Parathyroid adenoma (tissue), 2 donors: ENCODE measurements around the gene ARL17A.
"Not testable (repeated sequence)": the region's sequence is repeated elsewhere in the genome, so short reads cannot be mapped to it uniquely, and the experiment has no call there.

ENCODE experiments used
- H2AFZ ChIP-seq: fragments of 300-600 bp; sonication (generic); one replicate; pipeline ENCODE4 v1.7.0; 2017; ENCODE audit warnings: antibody characterized with exemption, mild to moderate bottlenecking
- H3K27ac ChIP-seq: fragments of 300-600 bp; sonication (generic); one replicate; pipeline ENCODE4 v1.7.0; 2017
- H3K27me3 ChIP-seq: fragments of 300-600 bp; sonication (generic); one replicate; pipeline ENCODE4 v1.7.0; 2017; ENCODE audit warnings: low read length; ENCODE audit not compliant: control insufficient read depth, insufficient read depth
- H3K36me3 ChIP-seq: fragments of 300-600 bp; sonication (generic); one replicate; pipeline ENCODE4 v1.7.0; 2017; ENCODE audit warnings: low read length; ENCODE audit not compliant: control insufficient read depth, insufficient read depth
- H3K4me1 ChIP-seq: fragments of 300-600 bp; sonication (generic); one replicate; pipeline ENCODE4 v1.7.0; 2017; ENCODE audit warnings: control low read depth
- H3K4me2 ChIP-seq: fragments of 300-600 bp; sonication (generic); one replicate; pipeline ENCODE4 v1.7.0; 2017; ENCODE audit warnings: low read length
- H3K4me3 ChIP-seq: fragments of 300-600 bp; sonication (generic); one replicate; pipeline ENCODE4 v1.7.0; 2017; ENCODE audit warnings: low read depth, low read length
- H3K79me2 ChIP-seq: fragments of 300-600 bp; sonication (generic); one replicate; pipeline ENCODE4 v1.7.0; 2017; ENCODE audit warnings: control low read depth
- H3K9ac ChIP-seq: fragments of 300-600 bp; sonication (generic); one replicate; pipeline ENCODE4 v1.7.0; 2017; ENCODE audit warnings: mild to moderate bottlenecking
- H3K9me3 ChIP-seq: fragments of 300-600 bp; sonication (generic); one replicate; pipeline ENCODE4 v1.7.0; 2017; ENCODE audit warnings: low read length; ENCODE audit not compliant: control insufficient read depth
- donor health status: primary hyperparathyroidism.

ARL17A gene

DNA sequence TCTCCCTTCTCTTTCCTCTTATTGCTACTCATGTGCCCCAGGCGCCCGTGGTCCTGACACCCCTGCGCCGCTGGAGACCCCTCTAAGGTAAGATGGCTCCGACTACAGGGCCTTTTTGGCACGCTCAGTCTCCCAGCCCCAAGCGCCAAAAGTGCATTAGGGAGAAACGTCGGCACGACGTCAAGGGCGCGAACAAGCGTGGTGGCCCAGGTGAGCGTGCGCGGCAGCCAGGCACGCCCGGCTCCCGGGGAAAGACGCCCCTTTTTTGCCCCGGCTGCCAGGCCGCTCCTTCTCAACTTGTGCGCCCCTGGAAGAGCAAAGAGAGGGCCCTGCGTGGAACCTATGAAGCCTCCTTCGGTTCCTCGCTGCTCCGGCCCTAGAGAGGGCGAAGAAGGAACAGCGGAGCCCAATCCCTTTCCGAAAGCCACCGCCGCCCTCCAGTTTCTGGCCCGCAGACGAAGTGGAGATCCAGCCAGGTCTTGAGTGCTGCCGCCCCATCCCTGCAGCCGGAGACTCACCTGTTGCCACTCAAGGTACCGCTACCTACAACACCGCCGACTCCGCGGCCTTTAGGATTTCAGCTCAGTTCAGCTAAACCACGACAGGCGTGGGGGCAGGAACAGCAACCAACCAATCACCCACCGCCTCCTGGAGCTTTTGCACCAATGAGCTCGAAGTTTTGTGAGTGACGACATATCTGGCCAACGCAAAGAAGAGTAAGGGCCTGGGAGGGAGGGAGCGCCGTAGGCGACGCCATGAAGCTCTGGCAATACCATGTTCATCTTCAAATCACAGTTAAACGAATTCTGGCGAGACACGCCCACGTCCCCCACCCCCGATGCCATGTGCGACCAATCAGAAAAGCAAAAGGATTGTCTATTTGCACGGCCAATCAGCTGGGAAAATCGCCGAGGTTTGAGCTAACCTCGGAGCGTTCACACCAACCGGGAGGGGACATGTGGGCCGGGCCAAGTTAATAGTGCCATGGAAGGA is at the start of gene ARL17A:
TSS of gene ARL17A (minus strand) at position 609 of the 993 bp plus-strand sequence. CDS start 3,369 bp downstream, outside the sequence.
- Histone ChIP-seq H3K4me2 (peak within 1 kb of the TSS; percentile 38), H3K27ac (peak within 1 kb of the TSS; percentile 75), H2AFZ (peak within 1 kb of the TSS; percentile 81), H3K4me3 (peak within 1 kb of the TSS; percentile 31)
- not testable (repeated sequence) for H3K4me1 ChIP-seq, H3K9me3 ChIP-seq, H3K9ac ChIP-seq, H3K27me3 ChIP-seq, H3K36me3 ChIP-seq, H3K79me2 ChIP-seq

DNA sequence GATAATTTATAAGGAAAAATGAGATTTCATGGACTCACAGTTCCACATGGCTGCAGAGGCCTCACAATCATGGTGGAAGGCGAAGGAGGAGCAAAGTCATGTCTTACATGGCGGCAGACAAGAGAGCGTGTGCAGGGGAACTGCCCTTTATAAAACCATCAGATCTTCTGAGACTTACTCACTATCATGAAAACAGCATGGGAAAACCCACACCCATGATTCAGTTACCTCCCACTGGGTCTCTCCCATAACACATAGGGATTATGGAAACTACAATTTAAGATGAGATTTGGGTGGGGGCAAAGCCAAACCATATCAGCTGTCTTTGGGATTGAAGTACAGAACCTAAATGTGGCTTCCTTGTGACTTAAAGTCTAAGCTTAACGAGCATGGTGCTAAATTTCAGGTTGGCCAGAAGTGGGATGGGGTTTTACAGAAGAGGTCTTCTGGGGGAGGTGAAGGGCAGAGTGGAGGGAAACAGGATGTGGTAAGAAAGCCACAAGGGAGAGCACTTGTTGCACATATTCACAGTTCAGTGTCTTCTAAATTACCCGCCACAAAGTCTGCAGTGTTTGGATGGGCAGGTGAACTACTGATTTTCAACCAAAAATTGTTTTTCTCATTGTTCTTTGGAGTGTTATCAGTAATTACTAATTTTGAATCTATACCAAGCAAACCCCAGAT is 49.4 kb upstream of the ARL17A start:
- not testable (repeated sequence) for H3K9me3 ChIP-seq, H2AFZ ChIP-seq, H3K79me2 ChIP-seq, H3K27ac ChIP-seq, H3K4me3 ChIP-seq, H3K27me3 ChIP-seq, H3K4me2 ChIP-seq, H3K9ac ChIP-seq, H3K36me3 ChIP-seq, H3K4me1 ChIP-seq

DNA sequence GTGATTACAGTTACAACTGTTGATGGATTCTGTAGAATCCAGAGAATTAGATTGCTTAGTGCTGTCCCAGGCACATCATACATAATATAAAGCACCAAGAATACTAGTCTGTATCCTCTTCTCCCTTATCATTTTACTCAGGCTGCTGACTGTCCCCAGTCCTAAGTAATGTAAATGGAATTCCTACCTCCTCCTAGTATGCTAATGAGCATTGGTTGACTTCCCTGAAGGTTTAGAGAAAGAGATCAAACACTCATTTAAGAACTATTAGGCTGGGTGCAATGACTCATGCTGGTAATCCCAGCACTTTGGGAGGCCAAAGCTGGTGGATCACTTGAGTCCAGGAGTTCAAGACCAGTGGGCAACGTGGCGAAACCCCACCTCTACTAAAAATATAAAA is 48.0 kb upstream of the ARL17A start:
- H2AFZ ChIP-seq, H3K4me3 ChIP-seq, H3K79me2 ChIP-seq, H3K9ac ChIP-seq, H3K36me3 ChIP-seq, H3K27ac ChIP-seq, H3K4me2 ChIP-seq, H3K27me3 ChIP-seq, H3K4me1 ChIP-seq, H3K9me3 ChIP-seq: not testable (repeated sequence)

DNA sequence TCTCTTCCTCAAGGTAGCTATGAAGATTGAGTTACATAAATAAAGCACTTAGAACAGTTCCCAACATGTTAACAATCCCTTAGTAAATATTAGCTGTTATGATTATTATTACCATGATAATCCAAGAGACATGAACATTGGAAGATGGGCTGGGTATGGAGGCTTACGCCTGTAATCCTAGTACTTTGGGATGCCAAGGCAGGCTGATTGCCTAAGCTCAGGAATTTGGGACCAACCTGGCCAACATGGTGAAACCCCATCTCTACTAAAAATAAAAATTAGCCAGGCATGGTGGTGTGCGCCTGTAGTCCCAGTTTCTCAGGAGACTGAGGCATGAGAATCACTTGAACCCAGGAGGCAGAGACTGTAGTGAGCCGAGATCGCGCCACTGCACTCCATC is 45.2 kb upstream of the ARL17A start:
- H3K9me3 ChIP-seq, H3K27ac ChIP-seq, H3K79me2 ChIP-seq, H3K4me3 ChIP-seq, H3K27me3 ChIP-seq, H3K36me3 ChIP-seq, H3K4me2 ChIP-seq, H2AFZ ChIP-seq, H3K9ac ChIP-seq, H3K4me1 ChIP-seq: not testable (repeated sequence)

DNA sequence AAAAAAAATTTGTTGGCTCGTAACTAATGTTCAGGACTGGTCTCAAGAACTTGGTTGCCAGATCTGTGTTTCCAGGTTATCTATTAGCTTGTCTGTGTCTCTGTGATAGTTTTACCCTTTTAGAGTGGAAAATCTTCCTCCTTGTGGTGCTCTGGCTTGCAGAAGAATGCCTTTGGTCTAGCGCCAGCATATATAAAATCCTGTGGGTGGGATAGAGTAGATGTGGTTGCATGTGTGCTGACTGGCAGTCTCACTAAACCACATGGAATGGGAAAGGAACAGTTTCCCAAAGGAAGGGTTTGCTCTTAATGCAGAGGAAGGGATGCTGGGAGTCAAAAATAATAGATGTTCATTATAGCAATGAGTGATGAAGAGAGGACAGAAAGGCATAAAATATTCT is 44.3 kb upstream of the ARL17A start:
- H3K27ac ChIP-seq, H3K9me3 ChIP-seq, H3K36me3 ChIP-seq, H2AFZ ChIP-seq, H3K79me2 ChIP-seq, H3K4me2 ChIP-seq, H3K9ac ChIP-seq, H3K4me3 ChIP-seq, H3K4me1 ChIP-seq, H3K27me3 ChIP-seq: not testable (repeated sequence)

DNA sequence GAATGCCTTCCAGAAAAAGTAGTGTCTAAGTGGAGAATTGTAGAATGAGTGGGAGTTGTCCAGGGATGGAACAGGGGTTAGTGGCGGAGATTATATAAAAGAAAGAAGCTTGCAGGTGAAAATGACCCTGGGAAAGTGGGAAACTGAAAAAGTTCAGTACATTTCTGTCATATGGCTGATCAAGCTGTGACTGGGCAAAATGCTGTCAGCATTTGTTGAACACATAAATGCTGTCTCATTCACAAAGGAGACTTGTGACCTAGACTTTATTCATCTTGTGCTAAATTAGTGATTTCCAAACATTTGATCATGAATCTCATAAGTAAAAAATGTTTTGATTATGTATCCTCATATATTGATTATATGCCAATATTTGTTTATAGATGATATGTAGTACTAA is 39.5 kb upstream of the ARL17A start:
- H3K4me3 ChIP-seq, H3K27ac ChIP-seq, H3K4me2 ChIP-seq, H3K9me3 ChIP-seq, H3K79me2 ChIP-seq, H3K9ac ChIP-seq, H3K36me3 ChIP-seq, H3K4me1 ChIP-seq, H3K27me3 ChIP-seq, H2AFZ ChIP-seq: not testable (repeated sequence)

DNA sequence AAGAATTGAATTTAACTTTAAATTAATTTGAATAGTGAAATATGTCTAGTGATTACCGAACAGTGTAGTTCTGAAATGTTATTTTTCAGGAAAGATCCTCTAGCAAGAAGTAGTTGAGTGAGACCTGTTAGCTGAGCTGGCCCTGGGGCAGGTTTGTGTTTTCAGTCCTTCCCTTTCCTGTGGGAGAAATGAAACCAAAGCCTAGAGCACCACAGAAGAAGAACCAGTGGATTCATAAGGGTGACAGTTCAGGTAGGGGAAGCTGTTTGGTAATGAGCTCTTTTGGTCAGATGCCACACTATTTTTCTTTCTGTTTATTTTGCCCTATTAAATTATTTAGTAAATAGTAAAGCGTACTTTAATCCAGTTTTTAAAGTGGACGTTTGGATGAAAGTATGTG is 37.6 kb upstream of the ARL17A start:
- H3K9me3 ChIP-seq, H3K36me3 ChIP-seq, H3K27ac ChIP-seq, H2AFZ ChIP-seq, H3K79me2 ChIP-seq, H3K27me3 ChIP-seq, H3K4me1 ChIP-seq, H3K9ac ChIP-seq, H3K4me3 ChIP-seq, H3K4me2 ChIP-seq: not testable (repeated sequence)

DNA sequence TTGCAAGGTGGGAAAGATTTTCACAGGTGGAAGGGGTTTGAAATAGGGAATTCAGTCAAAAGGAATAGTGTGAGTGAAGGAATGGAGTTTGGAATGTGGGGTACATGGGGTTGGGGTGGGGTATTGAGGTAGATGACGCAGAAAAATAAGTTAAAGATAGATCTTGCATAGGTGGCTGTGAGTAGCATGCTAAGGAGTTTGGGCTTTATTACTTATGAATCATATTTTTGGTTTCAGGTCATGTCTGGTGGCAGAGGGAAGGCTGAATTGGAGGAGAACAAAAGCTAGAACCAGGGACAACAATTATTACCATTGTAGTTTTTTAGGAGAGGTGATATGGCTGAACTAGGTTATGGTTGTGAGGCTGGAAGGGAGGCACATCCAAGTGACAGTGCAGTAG is 34.4 kb upstream of the ARL17A start:
- not testable (repeated sequence) for H2AFZ ChIP-seq, H3K4me1 ChIP-seq, H3K9me3 ChIP-seq, H3K79me2 ChIP-seq, H3K27ac ChIP-seq, H3K9ac ChIP-seq, H3K4me3 ChIP-seq, H3K4me2 ChIP-seq, H3K27me3 ChIP-seq, H3K36me3 ChIP-seq

DNA sequence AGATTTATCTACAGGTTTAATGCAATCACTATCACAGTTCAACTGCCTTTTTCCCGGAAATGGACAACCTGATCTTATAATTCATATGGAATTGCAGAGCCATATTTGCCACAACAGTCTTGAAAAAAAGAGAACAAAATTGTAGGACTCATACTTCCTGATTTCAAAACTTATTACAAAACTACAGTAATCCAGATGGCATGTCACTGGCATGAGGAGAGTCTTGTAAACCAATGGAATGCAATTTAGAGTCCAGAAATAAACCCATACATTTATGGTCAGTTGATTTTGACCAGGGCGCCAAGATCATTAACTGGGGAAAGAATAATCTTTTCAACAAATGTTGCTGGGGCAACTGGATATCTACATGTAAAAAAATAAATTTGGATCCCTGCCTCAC is 31.8 kb upstream of the ARL17A start:
- H3K4me3 ChIP-seq, H3K9ac ChIP-seq, H2AFZ ChIP-seq, H3K27me3 ChIP-seq, H3K36me3 ChIP-seq, H3K27ac ChIP-seq, H3K4me1 ChIP-seq, H3K4me2 ChIP-seq, H3K79me2 ChIP-seq, H3K9me3 ChIP-seq: not testable (repeated sequence)

DNA sequence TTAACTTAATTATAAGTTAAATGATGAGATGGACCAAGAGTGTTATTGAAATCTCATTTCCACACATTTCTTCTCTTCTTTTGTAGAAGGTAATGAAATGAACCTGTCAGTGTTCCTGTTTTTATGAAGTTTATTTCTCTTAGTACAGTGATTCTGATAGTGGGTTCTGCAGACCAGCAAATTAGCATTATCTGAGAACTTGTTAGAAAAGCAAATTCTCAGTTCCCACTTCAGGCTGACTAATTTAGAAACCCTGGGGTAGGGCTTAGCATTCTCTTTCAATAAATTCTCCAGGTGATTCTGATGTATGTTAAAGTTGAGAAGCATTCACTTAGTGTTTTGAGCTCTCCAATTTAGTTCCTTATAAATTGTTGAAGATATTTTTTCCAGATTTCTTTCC is 23.6 kb upstream of the ARL17A start:
- H3K4me3 ChIP-seq, H3K9ac ChIP-seq, H3K4me1 ChIP-seq, H3K4me2 ChIP-seq, H3K79me2 ChIP-seq, H3K27me3 ChIP-seq, H3K9me3 ChIP-seq, H3K36me3 ChIP-seq, H2AFZ ChIP-seq, H3K27ac ChIP-seq: not testable (repeated sequence)

DNA sequence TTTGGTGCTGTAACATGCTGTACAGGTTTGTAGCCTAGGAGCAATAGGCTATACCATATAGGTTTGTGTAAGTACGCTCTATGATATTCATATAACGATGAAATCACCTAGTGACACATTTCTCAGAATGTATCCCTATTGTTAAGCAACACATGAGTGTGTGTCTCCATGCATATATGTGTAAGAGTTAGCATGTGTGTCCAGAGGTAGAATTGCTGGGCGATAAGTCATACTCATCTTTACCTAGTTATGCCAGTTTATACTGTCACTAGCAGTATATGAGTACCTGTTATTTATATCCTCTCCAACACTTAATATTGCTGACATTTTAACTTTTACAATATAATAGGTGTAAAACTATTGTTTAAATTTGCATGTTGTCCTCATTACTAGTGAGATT is 21.3 kb upstream of the ARL17A start:
- not testable (repeated sequence) for H3K79me2 ChIP-seq, H3K4me3 ChIP-seq, H3K36me3 ChIP-seq, H3K9me3 ChIP-seq, H3K27ac ChIP-seq, H3K4me1 ChIP-seq, H3K4me2 ChIP-seq, H3K9ac ChIP-seq, H3K27me3 ChIP-seq, H2AFZ ChIP-seq
